Activated naive CD8-positive, alpha-beta T cell treated with anti-CD3 and anti-CD28 coated beads, Interleukin-2, amount 50 U/mL, for 16 hours (primary cell): Measurements from ENCODE around the gene UBAP2L.
"Not testable (repeated sequence)": the region's sequence is repeated elsewhere in the genome, so short reads cannot be mapped to it uniquely, and the experiment has no call there.

Source experiments
- DNase-seq: peaks from one replicate; pipeline ENCODE4 v3.0.0-alpha.2; 2020; ENCODE audit warnings: low read depth, low spot score

The UBAP2L gene

DNA sequence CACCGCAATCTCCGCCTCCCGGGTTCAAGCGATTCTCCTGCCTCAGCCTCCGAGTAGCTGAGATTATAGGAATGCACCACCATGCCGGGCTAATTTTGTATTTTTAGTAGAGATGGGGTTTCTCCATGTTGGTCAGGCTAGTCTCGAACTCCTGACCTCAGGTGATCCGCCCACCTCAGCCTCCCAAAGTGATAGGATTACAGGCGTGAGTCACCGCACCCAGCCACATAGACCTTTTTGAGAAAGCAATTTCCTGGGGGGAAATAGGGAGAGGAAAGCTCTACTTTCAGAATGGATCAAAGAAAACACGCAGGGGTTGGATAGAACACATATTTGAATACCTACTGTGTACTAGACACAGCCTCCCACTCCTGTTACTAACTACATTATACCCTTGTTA lies 15.0 kb upstream of the UBAP2L start:
- not testable (repeated sequence) for DNase-seq

DNA sequence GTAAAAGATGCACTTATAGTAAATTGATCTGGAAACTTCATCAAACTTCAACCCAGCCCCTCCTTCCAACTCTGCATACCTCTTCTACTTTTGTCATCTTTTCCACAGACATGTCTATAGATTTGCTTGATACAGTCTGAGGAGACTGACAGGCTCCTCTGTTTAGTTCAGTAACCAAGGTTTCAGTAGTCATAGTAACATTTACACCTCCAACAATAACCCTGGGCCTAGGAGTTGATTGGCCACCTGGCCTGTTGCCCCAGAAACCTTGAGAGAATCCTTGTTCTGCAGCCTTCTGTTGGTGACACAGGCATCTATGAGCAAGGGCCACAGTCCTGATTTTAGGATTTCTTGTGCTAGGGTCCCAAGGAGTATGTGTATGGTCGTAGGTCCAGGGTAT lies 14.6 kb upstream of the UBAP2L start, which contains the start of gene CFAP141:
TSS of gene CFAP141 (minus strand) at position 138 of the 400 bp plus-strand sequence. CDS start at position 112, 26 bp downstream.
- no peak for DNase-seq

GRCh38 chr1:154207262-154207661 lies 13.5 kb upstream of the UBAP2L start:
- DNase-seq, result no peak

DNA sequence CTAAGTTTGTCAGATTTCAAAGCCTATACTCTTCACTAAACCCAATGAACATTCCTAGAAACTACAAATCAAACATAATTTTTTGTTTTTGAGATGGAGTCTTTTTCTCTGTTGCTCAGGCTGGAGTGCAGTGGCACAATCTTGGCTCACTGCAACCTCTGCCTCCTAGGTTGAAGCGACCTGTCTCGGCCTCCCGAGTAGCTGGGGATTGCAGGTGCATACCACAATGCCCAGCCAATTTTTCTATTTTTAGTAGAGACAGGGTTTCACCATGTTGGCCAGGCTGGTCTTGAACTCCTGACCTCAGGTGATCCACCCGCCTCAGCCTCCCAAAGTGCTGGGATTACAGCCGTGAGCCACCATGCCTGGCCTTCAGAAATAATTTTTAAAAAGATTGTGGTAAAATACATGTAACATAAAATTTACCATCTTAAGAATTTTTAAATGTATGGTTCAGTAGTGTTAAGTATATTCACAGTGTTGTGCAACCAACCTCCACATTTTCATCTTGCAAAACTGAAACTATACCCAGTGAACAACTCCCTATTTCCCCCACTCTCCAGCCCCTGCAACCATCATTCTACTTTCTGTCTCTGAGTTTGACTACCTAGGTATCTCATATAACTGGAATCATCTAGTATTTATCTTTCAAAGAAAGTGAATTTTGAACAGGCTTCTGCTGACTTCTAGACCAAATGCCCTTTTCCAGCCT lies 11.9 kb upstream of the UBAP2L start:
- DNase-seq, result no peak

- DNase-seq, result no peak
Measured at GRCh38 chr1:154212083-154212482, 8.7 kb upstream of the UBAP2L start.

GRCh38 chr1:154213274-154213673 lies 7.5 kb upstream of the UBAP2L start:
- no peak for DNase-seq

- DNase-seq, result no peak
Measured at GRCh38 chr1:154218545-154218944, 2.2 kb upstream of the UBAP2L start.

GRCh38 chr1:154219541-154219940 lies 1.2 kb upstream of the UBAP2L start:
- DNase-seq, result no peak

DNA sequence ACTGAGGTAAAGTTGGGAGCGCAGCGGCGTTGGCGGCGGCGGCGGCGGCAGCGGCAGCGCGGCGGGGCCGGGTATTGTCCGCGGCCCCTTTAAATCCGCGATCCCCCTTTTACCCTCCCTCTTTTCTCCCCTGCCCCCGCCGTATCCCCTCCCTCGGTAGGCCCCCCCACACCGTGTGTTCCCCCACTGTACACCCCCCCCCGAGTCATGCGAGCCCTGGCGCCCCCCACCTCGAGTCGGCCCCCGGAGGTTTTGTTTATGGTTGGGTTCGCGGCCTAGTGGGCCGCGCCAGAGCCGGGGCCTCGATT lies 169 bp downstream of the UBAP2L start:
- DNase-seq, result no peak

- DNase-seq, result peak; percentile 42
Measured at GRCh38 chr1:154221278-154222001, 685 bp downstream of the UBAP2L start.

- DNase-seq, result no peak
Measured at GRCh38 chr1:154222518-154222917, 1.8 kb downstream of the UBAP2L start.

GRCh38 chr1:154222918-154223317 lies 2.2 kb downstream of the UBAP2L start:
- no peak for DNase-seq

DNA sequence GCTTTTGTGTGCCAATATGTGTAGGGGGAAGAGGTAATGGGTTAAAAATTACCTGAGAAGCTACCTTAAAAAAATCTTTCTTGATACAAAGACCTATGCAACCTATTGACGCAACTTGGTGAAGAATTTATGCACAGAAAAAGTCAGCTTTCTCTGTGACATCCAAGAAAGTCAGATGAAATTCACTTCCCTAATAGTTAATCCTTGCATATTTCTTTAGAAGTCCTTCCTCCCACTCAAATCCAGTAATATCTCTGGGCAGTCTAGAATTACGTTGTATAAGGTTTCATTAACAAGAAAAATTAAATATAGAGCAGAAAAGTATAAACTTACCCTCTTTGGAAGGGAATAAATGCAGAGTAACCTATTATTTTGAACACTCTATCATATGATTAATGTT lies 2.9 kb downstream of the UBAP2L start:
- DNase-seq, result no peak

DNA sequence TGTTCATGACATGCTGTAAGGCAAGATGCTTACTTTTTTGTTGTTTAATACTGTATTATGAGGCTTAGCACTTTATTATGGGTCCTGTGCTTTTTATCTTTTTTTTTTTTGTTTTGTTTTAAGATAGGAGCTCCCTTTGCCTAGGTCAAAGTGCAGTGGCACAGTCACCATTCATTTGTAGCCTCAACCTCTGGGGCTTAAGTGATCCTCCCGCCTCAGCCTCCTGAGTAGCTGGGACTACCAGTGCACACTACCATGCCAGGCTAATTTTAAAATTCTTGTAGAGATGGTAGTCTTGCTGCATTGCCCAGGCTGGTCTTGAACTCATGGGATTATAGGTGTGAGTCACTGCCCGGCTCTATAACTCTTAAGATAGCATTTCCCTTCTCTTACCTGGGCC lies 4.6 kb downstream of the UBAP2L start:
- no peak for DNase-seq

- not testable (repeated sequence) for DNase-seq
Measured at GRCh38 chr1:154231112-154231511, 10.4 kb downstream of the UBAP2L start.

DNA sequence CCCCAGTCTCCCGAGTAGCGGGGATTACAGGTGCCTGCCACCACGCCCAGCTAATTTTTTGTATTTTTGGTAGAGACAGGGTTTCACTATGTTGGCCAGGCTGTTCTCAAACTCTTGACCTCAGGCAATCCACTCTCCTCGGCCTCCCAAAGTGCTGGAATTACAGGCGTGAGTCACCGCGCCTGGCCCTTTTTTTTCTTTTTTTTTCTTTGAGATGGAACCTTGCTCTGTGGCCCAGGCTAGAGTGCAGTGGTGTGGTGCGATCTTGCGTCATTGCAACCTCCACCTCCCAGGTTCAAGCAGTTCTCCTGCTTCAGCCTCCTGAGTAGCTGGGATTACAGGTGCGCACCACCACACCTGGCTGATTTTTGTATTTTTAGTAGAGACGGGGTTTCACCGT lies 12.4 kb downstream of the UBAP2L start:
- not testable (repeated sequence) for DNase-seq

- no peak for DNase-seq
Measured at GRCh38 chr1:154236855-154237254, 16.1 kb downstream of the UBAP2L start.

GRCh38 chr1:154237435-154237834 lies 16.7 kb downstream of the UBAP2L start:
- no peak for DNase-seq

GRCh38 chr1:154237880-154238506 lies 17.2 kb downstream of the UBAP2L start:
- DNase-seq, result no peak

- no peak for DNase-seq
Measured at GRCh38 chr1:154239491-154239890, 18.7 kb downstream of the UBAP2L start.

DNA sequence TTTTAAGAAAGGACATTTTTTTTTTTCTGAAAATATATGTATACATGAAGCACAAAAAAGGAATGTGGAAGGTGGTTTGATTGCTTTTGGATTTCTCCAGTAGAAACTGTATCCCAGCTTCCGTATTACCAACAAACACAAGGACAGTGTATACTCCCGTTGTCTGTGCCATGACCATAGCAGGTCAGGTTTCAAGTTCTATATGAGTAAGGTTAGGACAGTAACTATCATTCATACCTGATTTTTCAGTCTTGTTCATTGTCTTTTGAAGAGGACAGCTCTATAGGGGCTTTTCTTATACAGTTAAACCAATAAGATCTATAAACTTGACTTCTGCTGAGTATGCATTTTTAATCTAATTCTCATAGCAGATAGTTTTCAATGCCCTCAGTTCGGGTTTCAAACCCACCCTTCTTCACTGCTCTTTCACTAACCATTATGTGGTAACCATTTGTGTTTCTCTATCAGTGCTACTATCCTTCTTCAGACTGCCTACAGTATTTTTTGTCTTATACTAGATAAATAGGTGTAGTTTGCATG lies 19.6 kb downstream of the UBAP2L start:
- DNase-seq, result no peak

GRCh38 chr1:154241703-154242351 lies 21.1 kb downstream of the UBAP2L start:
- no peak for DNase-seq
